GM19452 (cell line): Measurements from ENCODE around the gene MITF.

ENCODE experiments used
- ATAC-seq: cut with Tn5 transposase; IDR thresholded peaks from one replicate; pipeline ENCODE4 v1.9.1; 2021; ENCODE audit not compliant: unreplicated experiment

MITF gene, protein sequence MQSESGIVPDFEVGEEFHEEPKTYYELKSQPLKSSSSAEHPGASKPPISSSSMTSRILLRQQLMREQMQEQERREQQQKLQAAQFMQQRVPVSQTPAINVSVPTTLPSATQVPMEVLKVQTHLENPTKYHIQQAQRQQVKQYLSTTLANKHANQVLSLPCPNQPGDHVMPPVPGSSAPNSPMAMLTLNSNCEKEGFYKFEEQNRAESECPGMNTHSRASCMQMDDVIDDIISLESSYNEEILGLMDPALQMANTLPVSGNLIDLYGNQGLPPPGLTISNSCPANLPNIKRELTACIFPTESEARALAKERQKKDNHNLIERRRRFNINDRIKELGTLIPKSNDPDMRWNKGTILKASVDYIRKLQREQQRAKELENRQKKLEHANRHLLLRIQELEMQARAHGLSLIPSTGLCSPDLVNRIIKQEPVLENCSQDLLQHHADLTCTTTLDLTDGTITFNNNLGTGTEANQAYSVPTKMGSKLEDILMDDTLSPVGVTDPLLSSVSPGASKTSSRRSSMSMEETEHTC

GRCh38 chr3:69739204-69740102 lies at the start of gene MITF:
Gene MITF, plus strand, starts transcription at chr3:69739464. Its CDS starts 134 bp downstream, at chr3:69739598.
- ATAC-seq: peak; percentile 99

DNA sequence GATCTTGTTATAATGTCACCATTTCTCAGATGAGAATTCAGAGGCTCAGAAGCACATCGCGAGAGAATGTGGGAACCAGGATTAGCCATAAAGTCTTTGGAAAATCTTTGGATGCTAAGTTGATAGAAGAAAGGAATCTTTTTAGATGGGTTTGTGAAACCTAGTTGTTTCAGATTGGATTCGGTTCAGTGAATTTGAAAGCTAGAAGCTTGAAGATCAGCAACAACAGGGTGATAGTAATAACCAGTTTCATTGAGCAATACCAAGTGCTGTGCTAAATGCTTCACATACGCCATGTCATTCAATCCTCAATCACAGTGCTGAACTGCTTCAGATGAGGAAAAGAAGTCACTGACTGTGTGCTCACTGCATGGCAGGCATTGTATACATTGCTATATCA lies 47.4 kb upstream of the MITF start:
- no peak for ATAC-seq

DNA sequence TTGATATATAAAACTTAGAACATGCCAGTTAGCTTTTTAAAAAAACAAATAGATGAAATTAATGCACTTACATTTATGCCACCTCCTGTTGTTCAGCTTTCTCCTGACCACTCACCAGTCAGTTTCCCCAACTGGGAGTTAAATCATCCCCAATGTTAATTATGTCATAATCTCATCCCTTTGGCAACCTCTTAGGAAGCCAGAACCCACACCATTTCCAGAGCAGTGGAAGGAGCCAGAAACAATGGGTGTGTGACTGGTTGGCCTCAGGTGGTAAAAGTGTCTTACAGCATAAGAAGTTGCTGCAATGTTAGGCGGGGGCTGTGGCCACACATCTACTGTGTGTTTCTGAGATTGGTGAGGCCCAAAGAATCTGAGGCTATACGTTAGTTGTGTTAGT lies 46.5 kb upstream of the MITF start:
- ATAC-seq: no peak

DNA sequence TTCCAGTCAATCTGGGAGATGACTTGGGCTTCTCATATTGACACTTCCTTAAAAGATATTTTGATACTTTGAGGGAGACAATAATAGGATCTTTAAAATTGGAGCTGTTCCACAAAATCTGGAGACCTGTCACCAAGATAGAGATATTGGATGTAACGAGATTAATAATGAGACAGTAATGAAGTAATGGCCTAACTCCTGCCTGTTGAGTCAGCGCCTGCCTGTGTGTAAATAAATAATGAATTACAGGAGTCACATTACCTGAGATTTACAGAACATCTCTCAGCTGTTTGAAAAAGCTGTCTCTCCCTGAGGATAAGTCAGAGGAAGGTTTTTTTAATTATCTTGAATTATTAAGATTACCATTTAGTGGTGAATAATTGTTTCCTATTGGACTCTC lies 43.8 kb upstream of the MITF start:
- no peak for ATAC-seq

- ATAC-seq: no peak
These were observed 43.3 kb upstream of the MITF start for GRCh38 chr3:69695933-69696332.

GRCh38 chr3:69696367-69696766 lies 42.9 kb upstream of the MITF start:
- ATAC-seq: no peak

- ATAC-seq: no peak
These were observed 41.9 kb upstream of the MITF start for GRCh38 chr3:69697381-69697780.

- no peak for ATAC-seq
These were observed 40.5 kb upstream of the MITF start for GRCh38 chr3:69698728-69699127.

- no peak for ATAC-seq
These were observed 40.1 kb upstream of the MITF start for GRCh38 chr3:69699183-69699582.

DNA sequence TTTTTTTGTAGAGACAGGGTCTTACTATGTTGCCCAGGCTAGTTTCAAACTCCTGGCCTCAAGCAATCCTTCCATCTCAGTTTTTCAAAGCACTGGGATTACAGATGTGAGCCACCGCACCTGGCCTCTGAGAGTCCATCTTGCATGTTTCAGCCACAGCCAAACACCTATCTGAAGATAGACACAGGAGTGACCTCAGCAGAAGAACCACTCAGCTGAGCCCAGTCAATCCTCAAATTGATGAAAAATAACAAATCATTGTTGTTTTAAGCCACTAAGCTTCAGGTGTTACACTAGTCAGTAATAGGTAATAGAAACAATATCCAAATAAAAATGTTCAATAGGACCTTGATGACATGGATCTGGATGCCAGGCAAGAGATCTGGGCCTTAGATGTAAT lies 38.3 kb upstream of the MITF start:
- ATAC-seq: no peak

- ATAC-seq: no peak
These were observed 28.9 kb upstream of the MITF start for GRCh38 chr3:69710153-69710977.

DNA sequence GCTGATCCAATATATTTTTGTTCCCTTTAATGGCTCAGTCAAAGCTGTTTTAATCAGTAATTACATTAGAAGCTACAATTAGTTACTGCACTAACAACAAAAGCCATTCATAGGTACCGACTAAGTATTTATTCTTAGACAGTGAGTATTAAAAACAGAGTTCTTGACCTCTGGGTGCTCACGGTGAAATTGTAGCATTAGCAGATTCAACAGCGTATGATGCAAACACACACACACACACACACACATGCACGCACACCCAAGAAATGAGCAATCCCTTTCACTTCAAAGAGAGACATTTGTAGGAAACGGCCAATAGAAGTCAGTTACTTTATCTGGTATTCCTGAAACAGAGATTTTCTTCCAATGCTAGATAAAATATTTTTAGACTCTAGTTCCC lies 27.0 kb upstream of the MITF start:
- no peak for ATAC-seq

DNA sequence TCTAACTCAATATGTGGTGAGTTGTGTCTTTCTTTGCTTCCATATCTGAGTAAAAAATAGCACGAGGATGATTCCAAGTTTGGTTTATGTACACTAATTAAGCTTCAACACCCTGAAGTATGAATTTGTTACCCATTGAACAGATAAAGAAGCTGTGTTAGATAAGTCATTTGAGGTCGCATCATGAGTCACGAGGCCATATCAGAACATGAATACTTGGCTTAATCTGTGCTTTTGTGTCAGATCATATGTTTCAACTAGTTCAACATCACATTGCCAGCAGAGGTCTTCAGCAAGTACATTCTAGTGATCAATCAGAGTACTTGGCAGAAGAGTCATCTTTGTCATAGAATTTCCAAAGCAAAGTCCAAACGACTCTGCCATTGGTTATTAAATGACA lies 26.3 kb upstream of the MITF start:
- no peak for ATAC-seq

- ATAC-seq: no peak
These were observed 24.1 kb upstream of the MITF start for GRCh38 chr3:69715204-69715603.

- ATAC-seq: no peak
These were observed 23.1 kb upstream of the MITF start for GRCh38 chr3:69716119-69716518.

DNA sequence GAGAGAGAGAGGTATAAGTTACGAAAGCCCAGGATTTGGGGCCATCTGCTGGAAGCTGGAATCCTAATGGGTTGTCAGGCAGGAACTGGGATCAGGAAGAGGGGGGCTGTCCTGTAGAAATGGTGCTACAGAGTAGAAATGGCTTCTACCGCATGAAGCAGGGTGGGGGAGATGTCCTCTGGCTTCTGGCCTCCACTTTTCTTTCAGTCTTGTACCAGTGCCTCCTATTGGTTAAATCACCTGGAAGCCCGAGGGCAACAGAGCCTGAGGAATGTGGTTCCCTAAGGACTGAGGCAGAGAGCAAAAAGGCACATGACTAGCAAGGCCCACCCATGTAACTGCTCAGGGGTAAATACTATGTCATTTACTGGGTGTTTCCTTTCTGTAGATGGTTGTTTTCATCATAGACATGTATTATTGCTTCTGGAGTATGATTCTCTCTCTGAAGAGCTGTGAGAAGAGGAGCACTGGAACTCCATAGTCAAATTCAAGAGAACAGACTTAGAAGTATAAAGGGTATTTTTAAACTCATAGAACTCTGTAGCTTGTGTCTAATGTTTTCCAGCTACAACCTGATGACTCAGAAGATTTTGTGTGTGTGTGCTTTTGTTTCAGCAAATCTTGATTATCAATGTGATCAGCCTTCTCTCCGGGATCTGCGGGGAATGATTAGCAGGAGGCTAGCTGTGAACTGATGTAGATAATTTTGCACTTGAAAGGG lies 20.2 kb upstream of the MITF start:
- ATAC-seq: no peak

DNA sequence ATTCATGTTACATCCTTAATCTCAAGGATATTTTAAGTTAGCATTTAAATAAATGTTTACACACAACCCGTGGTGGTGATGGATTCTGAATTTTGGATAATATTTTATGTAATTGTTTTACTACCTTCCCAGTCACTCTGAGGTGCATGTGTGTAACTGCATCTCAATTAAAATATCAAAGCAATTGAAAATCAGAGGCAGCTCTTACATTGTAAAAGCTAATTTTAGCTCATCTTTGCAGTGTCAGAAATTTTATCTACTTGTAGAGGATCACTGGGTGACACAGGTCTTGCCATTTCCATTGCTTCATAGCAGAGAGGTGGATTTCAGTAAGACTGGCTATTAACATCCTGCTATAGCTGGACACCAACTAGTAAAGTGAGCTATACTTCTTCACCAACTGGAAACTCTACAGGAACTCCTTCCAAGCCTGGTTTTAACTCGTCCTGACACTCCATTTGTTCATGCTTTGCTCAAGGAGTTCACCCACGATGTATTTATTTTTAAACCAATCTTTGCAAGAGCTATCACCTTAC lies 19.6 kb upstream of the MITF start:
- ATAC-seq: no peak

DNA sequence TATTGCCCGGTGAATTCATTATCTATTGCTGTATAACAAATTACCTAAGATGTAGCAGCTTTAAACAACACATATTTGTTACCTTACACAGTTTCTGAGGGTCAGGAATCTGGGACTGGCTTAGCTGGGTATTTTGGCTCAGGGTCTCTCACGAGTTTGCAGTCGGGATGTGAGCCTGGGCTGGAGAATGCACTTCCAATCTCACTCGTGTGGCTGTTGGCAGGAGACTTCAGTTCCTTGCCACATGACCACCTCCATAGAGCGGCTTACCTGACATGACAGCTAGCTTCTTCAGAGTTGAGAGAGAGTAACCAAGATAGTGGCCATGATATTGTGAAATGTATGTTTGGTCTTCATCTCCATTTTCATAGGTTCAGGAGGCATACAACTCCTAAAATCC lies 18.4 kb upstream of the MITF start:
- ATAC-seq: no peak

- no peak for ATAC-seq
These were observed 15.9 kb upstream of the MITF start for GRCh38 chr3:69723389-69723788.
